GM12891 (cell line): ENCODE measurements around the gene FAM117B.

Experiments
- POLR2A ChIP-seq: IDR thresholded peaks from 2 replicates; pipeline ENCODE4 v1.6.1; 2011; ENCODE audit warnings: low read depth, low read length, control low read depth
- POLR2AphosphoS5 ChIP-seq: IDR thresholded peaks from 2 replicates; pipeline ENCODE4 v1.6.1; 2011; ENCODE audit warnings: low read depth, low read length, control low read depth
- POU2F2 ChIP-seq: IDR thresholded peaks from 2 replicates; pipeline ENCODE4 v1.6.1; 2011; ENCODE audit warnings: low read depth, mild to moderate bottlenecking, control low read depth, low read length, moderate library complexity

DNA sequence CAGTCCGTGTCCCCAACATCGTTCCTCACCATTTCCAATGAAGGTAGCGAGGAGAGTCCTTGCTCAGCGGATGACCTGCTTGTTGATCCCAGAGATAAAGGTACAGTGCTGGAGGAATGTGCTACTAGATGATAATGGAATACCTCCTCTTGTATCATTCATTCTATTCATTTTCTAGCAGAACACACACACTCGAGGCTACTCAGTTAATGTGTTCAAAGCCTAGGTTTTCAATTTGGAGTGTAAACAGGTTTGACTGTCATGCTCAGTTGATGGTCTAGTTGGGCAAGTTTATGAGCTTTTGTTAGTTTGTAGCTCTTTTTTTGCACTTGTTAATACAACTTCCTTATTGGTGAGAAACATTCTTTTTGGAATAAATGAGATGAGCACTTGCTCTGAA, 122.6 kb downstream of the FAM117B start:
- TF ChIP-seq POLR2AphosphoS5 (no peak), POLR2A (no peak), POU2F2 (no peak)
